ENCODE measurements around the gene KDM4C.

Gene KDM4C

DNA sequence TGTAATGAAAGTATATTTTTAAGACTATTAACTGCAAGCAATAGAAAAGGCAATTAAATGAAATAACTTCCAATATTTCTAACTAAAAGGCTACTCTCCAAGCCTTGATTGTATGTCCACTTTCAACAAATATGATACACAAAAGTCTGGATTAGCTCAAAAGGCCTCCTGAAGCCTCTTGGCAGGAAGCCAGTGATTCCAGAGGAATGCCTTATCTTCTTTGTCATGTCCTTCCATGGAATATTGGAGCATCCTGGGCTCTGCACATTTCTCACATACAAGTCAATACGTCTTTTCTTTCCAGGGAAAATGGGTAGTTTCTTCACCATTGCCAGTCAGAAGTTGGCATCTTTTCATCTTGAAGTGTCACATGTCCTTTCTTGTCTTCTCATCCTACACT, 357.8 kb downstream of the KDM4C start:
- no peak for DNase-seq

DNA sequence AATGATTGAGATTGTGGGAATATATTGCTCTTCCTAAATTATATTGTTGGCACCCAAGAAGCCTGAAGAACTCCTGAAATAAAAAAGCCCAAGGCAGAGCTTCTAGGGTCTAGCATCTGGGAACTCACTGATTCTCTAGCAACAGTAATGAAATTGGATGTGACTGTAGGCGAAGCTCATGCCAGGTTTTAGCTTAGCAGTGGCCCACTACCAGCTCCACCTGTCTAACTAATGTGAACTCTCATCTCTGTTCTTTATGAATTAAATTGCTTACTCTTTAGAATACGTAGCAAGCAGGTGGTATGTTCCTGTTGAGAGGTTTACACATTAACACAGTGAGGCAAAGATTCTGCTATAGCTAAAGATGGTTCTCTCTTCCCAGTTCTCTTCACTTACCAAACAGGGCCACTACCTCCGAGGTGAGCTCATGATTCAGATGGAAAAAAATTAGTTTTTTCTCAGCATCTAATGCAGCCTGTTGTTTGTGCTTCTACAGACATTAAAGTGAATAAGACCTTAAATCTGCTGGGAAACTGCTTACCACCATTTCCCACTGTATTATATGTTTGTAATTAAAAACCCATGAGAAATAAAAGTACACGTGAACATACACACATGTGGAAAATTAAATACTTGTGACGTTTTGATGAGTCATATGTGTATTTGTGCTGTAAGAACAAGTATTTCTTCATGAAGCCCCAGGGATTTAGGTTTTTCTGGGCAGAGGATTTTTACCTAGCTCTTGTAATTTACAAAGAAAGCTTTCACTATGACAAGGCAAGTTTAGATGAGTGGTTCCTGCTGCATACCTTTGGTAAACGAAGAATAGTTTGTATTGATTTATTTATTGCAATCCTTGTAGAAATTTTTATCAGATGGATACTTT, 360.1 kb downstream of the KDM4C start:
- peak; percentile 69 for DNase-seq

DNA sequence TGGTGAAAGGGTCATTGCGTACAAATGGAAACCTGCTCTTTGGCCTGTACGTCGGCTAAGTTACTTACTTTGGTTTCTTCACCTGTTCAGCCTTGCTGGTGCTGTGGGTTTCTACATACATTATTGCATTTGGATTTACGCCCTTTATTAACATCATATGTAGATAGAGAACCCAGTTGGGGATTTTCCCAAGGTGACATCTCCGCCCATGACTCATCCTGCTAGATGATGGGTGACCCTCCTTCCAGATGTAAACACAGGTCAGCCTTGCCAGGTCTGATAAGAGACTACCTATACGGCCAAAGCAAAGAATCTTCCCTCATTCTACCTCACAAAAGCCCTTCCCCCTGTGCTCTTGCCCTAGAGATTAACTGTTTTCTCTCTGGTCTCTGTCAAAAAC, 360.9 kb downstream of the KDM4C start:
- DNase-seq: no peak

DNA sequence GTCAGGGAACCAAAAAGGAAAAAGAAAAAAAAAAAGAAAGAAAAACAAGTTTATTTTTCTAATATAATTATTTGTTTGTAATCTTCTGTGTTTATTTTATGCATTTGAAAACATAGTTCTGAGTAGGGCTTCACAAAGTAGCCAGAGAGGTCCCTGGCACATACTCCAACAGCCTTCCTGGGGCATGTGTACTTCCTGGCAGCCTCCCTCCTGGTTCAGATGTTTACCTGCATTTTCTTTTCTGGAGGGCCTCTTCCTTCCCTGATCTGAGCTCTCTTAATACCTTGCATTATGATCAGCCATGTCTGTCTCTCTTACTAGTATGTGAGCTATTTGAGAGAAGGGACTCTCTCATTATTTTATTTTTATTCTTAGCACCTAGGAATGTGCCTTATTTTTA, 361.8 kb downstream of the KDM4C start:
- DNase-seq: no peak

DNA sequence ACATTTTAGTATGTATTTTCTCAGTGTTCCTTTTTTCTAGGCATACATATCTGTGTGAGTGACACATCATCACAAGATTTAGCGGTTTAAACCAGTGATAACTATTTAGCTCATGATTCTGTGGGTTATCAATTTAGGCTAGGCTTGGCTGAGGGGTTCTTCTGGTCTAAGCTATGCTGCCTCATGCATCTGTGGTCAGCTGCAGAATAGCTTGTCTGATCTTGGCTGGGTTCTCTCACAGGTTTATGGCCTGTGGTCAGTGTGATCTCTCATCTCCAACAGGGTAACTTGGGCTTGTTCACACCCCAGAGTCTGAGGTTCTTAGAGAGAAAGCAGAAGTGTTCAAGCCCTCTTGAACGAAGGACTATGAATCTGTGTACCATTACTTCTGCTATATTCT, 363.3 kb downstream of the KDM4C start:
- no peak for DNase-seq

DNA sequence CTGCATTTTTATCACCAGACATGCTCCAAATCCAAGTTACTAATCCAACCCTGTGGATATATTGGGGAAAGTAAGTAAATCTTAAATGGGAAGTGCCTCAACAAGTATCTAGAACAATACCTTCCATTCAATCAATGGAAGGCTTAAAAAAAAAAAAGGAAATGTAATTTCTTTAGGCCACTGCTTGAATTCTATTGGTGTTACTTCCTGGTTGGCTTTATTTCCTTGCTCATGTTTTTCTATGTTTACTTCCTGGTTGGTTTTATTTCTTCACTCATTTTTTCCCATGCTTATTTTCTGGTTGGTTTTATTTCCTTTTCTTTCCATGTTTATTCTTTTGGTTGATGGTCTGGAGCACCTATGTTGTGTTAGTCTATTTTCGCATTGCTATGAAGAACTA, 363.9 kb downstream of the KDM4C start:
- DNase-seq: no peak

DNA sequence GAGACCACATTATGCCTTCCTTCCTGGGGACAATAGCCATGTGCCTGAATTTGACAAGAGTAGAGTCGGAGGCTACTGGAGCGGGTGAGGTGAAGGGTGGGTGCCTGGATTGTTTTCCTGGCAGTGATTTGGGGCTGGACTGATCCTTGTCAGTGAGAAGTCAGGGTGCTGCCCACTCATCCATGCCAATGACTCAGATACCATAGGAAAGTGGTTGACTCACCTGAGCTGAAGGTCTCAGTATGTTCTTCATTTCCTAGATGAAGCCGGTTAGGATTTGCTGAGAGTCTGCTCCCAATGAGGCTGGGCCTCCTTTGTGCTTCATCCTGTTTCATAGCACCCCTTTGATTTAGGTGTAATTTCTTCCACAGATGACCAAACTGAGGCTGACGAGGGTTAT, 366.0 kb downstream of the KDM4C start:
- DNase-seq: no peak

DNA sequence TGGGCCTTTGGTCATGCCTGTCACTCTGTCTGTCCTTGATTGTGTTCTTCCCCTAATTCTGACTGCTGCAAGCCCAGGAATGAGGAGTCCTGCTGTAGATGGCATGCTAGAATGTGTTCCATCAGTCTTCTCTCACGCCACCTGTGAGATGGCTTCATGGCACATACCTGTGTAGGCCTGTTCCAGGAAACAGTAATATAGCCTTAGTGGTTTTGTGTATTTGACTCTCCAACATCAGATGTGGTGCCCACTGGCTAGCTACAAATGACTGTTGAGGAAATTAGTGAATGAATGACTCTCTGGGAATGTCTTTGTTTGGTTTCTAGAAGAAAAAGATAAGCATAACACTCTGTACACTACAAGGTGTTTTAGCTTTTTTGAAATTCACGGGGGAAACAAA, 367.5 kb downstream of the KDM4C start:
- DNase-seq: no peak

DNA sequence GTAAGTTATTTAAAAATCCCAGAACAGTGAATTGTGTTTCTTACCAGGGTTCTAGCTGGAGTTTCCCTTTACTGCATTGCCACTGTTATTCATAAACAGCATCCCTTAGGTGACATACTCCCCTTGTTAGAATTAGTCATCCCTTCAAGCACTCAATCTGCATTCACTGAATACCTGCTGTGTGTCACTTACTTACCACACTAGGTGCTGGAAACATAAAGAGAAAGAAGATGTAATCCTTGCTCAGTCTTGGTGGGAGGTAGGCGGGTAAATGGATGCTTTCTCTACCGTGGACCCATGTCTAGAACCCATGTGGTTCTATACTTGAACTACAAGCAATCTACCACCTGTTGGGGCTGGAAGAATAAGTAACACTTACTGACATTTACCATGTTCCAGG, 371.6 kb downstream of the KDM4C start:
- no peak for DNase-seq

DNA sequence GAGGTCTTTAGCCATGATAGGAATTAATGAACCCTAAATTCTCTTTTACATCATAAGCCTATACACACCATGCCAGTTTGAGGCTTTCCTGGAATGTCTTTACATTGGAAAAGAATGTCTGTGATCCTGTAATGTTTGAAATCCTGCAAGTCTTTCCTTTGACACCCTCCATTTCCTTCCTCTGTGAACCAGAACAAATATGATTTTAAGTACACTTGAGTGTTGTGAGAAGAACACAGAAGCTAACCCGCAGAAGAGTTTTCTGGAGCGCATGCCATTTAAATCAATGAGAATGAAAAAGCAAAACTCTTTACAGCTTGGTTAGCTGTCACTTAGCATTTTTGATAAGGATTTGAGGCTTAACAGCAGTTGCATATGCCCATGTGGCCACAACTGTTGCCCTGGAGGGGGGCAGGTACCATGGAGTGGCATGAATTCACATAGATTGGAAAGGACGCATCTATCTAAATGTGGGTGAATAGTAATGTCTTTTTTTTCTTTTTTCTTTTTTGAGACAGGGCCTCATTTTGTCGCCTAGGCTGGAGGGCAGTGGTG, 372.6 kb downstream of the KDM4C start:
- no peak for DNase-seq

DNA sequence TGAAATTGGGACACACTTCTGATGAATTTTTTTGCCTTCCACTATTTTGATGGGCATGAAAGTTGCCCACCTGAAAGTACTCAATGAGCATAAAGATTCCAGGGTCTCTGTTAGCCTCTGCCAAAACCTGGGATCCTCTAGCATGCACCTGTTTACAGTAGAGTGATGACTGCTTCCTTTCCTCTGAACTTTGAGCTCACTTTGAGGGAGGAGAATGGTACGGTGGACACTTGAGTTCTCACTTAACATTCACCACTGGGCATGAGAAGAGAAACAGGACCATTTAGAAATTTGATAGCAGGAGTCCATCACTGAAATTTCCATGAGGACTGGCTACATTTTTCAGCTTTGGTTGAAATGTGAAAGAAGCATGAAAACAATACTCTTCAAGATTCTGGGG, 374.8 kb downstream of the KDM4C start:
- no peak for DNase-seq

DNA sequence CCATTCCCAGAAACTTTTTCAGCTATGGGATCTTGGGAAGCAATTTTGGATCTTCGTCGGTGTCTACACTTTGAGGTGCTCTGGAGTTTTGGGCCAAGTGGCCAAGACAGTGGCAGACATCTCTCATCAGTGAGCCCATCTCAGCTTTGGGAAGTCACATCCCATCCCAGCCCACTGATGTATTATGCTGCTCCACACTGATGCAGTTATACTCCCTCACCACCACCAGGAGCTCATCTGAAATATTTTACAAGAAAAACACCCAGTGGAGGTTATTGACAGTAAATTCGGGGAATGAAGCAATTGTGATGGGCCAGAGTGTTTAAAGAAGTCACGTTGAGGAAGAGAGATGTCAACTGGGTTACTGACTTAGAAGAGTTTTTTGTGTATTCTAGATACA, 378.0 kb downstream of the KDM4C start:
- no peak for DNase-seq

DNA sequence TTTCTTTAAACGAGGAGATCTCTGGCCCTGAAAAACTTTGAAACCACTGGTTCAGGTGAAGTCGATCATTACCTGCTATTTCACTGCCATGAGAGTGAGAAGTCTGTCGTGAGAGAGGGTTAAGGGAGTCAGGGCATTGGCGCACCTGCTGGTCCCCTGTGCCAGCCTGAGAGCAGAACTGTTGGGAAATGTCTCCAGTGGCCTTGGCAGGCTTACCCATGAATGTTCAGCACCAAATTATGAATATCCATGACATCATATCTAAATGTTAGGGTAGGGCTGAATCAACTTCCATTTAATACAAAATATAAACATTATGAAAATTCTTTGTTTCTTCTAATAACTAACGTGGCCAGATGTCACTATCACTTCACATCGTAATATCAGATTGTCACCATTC, 379.3 kb downstream of the KDM4C start:
- DNase-seq: no peak

DNA sequence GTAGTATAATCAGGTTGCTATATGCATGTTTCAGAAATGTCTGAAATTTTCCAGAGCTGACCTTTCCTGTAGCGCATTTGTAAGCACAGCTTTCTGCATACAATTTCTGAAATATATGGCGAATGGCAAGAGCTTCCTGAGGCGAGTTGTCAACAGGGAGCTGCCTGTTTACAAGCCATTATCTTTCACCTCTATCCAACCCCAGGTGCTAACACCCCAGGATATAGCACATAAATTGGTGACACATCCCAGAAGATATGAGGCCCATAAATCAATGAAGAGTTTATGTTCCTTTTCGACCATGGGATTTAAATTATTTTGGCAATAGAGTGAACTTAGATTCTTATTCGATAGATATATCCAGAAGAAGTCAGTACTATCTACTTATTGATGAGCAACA, 379.8 kb downstream of the KDM4C start:
- DNase-seq: no peak

DNA sequence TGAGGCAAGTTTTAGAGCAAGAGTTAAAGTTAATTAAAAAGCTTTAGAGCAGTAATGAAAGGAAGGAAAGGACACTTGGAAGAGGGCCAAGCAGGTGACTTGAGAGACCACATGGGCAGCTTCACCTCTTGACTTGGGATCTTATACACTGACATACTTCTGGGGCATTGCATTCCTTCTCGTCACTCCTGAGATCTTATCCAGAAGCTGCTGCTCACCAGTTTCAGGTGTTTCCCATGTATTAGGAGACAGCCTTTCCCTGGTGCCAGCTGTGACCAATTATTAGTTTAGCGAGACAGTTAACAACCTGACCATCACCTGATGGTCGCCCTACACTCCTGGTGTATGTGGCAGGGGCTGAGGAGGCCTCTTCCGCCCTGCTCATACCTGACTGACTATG, 382.1 kb downstream of the KDM4C start:
- DNase-seq: no peak

DNA sequence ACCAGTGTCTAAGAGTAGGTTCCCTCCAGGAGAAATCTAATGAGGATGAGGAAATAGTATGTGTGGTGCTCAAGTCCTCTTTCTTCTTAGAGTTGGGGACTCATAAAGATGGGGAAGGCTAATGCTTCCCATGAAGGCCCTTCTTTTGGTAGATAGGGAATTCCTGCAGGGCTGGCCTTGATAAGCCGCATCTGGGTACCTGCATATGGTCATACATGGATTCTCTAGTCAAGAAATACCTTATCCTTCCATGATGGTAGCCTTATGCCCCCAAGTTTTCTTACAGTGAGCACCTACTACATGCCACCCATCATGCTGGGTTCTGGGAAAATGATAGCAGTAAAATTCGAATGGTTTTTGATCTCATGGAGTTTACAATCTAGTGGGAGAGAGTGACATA, 382.6 kb downstream of the KDM4C start:
- no peak for DNase-seq

DNA sequence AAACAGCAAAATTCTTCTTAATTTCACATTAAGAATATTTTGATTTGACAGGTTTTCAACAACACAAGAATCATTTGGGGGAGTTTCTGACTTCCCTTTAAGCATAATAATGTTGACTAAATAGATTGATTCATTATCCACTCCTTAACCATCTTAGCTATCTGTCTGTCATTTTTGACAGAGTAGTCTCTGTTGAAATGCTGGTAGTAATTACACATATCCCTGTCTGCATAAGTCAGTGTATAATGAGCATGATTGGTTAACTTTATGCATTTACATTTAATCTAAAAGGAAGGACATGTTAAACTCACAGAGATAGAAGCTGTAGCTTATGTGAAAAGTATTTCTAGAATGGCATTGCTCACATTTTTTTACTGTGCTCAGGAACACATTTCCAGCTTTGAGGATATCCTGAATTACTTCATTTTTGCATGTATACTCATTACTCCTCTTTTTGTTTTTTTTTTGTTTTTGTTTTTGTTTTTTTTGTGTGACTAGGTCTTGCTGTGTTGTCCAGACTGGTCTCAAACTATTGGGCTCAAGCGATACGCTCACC, 385.9 kb downstream of the KDM4C start:
- DNase-seq: no peak

DNA sequence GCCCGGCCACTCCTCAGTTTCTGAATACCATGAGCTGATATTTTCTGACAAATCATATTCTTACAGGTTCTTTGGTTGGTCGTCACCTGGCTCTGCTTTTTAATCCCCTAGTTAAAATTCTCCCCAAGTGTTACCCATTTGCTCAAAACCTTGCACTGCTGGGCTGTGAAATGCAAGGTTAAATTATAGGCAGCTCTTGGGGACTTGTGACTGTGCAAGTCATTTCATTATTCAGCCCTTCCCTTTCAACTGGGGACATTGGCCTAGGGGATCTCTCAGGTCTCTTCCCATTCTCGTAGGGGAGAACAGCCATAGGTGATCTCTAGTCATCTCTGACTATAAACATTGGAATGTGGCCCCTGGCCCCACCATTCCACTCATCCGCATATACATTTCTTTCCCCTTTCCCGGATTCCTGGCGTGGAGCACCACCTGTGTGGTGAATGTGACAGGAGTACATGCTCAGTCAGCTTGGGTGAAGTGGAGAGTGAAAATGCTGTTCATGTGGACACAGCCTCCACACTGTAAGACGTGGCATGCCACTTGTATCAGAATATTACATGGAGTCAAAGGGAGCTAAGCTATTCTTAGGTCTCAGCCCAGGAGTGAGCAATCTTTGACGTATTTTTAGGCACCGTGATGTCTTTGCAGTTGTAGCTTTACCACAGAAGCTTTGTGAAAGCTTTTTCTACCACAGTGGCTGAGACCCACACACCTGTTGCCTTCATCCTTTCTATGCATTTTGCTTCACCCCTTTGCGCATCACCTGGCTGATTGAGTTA, 386.7 kb downstream of the KDM4C start:
- no peak for DNase-seq

DNA sequence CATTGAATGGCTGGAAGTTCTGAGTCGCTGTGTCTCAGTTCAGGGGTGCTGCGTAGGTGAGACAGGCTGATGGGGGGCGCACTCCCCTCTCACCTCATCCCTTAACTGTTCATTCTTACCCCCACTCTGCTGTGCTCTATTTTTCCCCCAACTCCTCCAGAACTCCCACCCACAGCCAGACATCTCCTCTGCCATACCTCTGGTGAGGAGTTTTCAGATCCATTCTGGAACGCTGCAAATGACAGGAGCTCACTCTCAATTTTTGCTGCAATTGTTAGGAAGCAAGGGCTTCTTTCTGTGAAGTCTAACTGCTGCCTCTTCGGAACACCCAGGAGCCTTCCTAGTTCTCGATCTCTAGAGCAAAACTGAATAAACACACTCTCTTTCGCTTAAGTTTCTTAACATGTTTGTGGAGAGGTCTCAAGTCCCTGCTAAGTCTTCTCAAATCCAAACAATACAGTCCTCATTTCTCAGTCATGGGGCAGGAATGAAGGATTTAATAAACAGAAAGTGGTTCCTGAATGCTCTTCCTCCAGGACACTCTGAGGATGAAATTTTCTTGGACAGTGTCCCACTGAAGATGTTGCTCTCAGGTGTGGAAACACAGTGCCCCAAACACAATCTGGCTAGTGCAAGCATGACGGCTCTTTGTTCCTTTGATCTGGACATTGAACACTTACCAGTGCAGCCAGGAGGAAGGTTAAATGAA, 387.7 kb downstream of the KDM4C start:
- no peak for DNase-seq

DNA sequence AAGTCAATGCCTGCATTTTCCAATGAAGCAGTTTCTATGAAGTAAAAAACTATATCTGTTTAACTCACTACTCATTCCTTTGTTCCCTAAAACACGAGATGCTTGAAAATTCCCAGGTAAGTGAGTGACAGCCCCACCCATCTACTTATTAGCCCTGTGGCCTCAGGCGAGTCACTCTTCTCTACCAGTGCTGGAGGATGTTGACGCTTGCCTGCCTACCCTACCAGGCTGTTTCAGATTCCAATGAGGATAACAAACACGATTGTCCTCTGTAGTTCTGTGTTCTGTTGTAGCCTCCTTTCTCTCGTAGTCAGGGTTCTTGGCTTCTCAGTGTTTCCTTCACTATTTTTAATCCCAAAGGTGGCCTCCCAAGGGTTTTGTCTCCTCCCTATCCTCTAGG, 388.8 kb downstream of the KDM4C start:
- no peak for DNase-seq

DNA sequence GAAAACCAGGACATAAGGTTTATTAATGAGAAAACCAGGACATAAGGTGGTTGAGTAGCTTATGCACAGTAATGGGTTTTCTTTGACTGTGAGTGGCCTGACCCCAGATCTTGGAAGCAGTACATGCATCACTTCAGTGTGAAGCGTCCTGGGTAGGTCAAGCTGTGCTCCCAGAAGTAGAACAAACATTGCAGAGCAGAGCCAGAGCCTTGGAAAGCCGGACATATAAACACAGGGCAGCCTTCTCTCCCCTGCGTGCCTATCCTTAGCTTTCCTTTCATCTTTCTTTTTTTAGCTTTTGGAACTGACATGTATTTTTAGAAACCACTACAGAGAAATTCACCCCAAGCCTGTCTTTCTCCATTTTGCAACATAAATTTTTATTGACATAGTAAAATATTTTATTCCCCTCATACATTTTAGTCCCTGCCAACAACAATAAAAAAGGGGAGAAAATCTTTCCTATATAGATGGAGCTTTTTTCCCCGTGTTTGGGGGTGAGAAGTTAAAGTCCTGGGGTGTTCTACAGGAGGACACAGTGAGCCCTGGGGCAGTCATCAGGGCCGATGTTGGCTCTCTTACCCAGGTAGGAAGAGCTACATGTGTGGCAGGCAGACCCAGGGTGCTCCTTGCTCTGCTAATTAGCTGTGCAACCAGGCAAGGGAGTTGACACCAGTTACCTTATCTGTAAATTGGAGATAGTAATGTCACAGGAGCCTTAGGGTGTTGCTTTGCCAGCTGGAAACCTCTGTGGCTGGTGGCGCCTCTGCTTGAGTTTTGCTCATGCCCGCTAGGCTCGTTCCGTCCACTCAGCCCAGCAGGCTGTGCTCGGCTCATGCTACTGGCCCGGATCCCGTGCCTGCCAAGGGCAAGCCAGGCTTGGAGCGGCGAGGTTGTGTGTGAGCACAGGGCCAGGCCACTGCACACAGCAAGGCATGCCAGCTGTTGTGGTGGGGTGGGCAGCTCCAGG, 389.6 kb downstream of the KDM4C start:
- no peak for DNase-seq

DNA sequence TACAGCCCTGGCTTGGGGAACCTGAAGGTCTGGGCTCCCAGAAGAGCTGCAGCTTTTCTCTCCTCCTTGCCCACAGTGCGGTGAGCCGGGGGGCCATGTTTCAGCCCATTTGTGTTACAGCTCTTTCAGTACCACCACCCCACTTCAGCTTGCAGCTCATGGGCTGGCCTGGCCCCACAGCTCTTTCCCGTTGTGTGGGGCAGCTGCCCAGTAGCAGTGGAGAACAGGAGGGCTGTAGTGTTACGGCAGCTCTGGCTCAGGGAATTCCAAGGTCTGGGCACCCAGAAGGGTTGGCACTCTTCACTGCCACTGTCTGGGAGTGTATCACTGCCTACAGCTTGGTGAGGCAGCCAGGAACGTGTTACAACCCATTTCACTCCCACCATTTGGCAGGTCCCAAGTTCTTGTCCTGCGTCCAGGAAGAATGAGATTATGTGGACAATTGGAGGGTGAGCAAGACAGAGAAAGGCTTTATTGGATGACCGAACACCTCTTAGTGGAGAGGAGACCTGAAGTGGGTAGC, 390.5 kb downstream of the KDM4C start:
- no peak for DNase-seq

Data from HCEC 1CT (cell line).